Vagina (tissue), 2 donors: ENCODE results near the gene SIGLEC11.

Experiments
- POLR2A ChIP-seq, 2 donors: fragments of 450-650 bp; IDR thresholded peaks; one replicate each; pipeline ENCODE4 v1.6.1; 2017; ENCODE audit warnings: antibody characterized with exemption in 2 of 2, mild to moderate bottlenecking in 2 of 2, moderate library complexity in 2 of 2
- POLR2AphosphoS5 ChIP-seq, 2 donors: sonication (generic); formaldehyde crosslinking; IDR thresholded peaks; one replicate each; pipeline ENCODE4 v1.9.0; 2017; ENCODE audit warnings: antibody characterized with exemption in 2 of 2, mild to moderate bottlenecking in 2 of 2, low read depth in 1 of 2; ENCODE audit not compliant: insufficient read depth in 1 of 2
- TF ChIP-seq, protein P1 (sequence below), 3 experiments: fragments of 450-650 bp in 2 of 3; fragments of 200-600 bp in 1 of 3; sonication (generic) in 1 of 3; IDR thresholded peaks; one replicate each; pipeline ENCODE4 v1.5.1; 2017 to 2019; ENCODE audit warnings: antibody characterized with exemption in 3 of 3, mild to moderate bottlenecking in 2 of 3, moderate library complexity in 2 of 3

DNA sequence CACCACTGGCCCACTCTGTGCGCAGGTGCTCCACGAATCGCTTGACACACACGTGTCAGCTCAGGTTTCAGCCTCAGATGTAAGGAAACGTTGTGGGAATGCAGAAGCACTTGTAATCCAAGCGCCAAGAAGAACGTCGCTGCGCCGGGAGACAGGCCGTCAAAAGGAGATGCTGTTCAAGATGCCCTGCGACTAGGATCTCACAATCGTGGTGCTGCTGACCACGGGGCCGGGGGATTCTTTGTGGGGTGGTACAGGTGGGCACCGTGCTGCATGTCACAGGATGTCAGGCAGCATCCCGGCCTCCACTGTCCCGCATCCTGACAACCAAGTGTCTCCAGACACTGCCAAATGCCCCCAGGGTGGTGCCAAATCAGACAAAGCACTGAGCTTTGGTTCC lies 16.9 kb upstream of the SIGLEC11 start:
- TF ChIP-seq, protein P1, sequence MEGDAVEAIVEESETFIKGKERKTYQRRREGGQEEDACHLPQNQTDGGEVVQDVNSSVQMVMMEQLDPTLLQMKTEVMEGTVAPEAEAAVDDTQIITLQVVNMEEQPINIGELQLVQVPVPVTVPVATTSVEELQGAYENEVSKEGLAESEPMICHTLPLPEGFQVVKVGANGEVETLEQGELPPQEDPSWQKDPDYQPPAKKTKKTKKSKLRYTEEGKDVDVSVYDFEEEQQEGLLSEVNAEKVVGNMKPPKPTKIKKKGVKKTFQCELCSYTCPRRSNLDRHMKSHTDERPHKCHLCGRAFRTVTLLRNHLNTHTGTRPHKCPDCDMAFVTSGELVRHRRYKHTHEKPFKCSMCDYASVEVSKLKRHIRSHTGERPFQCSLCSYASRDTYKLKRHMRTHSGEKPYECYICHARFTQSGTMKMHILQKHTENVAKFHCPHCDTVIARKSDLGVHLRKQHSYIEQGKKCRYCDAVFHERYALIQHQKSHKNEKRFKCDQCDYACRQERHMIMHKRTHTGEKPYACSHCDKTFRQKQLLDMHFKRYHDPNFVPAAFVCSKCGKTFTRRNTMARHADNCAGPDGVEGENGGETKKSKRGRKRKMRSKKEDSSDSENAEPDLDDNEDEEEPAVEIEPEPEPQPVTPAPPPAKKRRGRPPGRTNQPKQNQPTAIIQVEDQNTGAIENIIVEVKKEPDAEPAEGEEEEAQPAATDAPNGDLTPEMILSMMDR (IDR thresholded peaks at IDR 0.05), result no peak
- TF ChIP-seq POLR2A (IDR thresholded peaks at IDR 0.05), result no peak
- TF ChIP-seq POLR2AphosphoS5 (IDR thresholded peaks at IDR 0.05; ENCODE audit: insufficient read depth in 1 of 2, low read depth in 1 of 2), result no peak
